KMS-11 (cell line): ENCODE data around the gene UBE2M.

ENCODE experiments used
- H2AFZ ChIP-seq: fragments of 200-600 bp; sonication (generic); 2 replicates; pipeline ENCODE4 v1.6.1; 2016; ENCODE audit warnings: antibody characterized with exemption, mixed run types, low read depth
- H3K27ac ChIP-seq: fragments of 200-600 bp; sonication (generic); 2 replicates; pipeline ENCODE4 v1.6.1; 2016; ENCODE audit warnings: mild to moderate bottlenecking, mixed run types
- H3K27me3 ChIP-seq: fragments of 200-600 bp; sonication (generic); 2 replicates; pipeline ENCODE4 v1.6.1; 2017; ENCODE audit warnings: mild to moderate bottlenecking, low read depth, mixed run types, moderate library complexity; ENCODE audit not compliant: insufficient read depth
- H3K36me3 ChIP-seq: fragments of 200-600 bp; sonication (generic); 2 replicates; pipeline ENCODE4 v1.6.1; 2017; ENCODE audit warnings: mild to moderate bottlenecking, mixed run types; ENCODE audit not compliant: insufficient read depth
- H3K4me1 ChIP-seq: fragments of 200-600 bp; sonication (generic); 2 replicates; pipeline ENCODE4 v1.6.1; 2016; ENCODE audit warnings: mild to moderate bottlenecking, low read depth, mixed run types; ENCODE audit not compliant: poor library complexity, severe bottlenecking
- H3K4me2 ChIP-seq: fragments of 200-600 bp; sonication (generic); 2 replicates; pipeline ENCODE4 v1.7.0; 2016; ENCODE audit warnings: mild to moderate bottlenecking, mixed run types
- H3K4me3 ChIP-seq: fragments of 200-600 bp; sonication (generic); IDR thresholded peaks from 2 replicates; pipeline ENCODE4 v1.6.1; 2017; ENCODE audit warnings: low read depth, low read length, mixed read lengths; ENCODE audit not compliant: insufficient read depth
- H3K79me2 ChIP-seq: fragments of 200-600 bp; sonication (generic); 2 replicates; pipeline ENCODE4 v1.6.1; 2016; ENCODE audit warnings: low read depth, mixed run types; ENCODE audit not compliant: insufficient read depth
- H3K9ac ChIP-seq: fragments of 200-600 bp; sonication (generic); 2 replicates; pipeline ENCODE4 v1.6.1; 2016; ENCODE audit warnings: mild to moderate bottlenecking, mixed run types
- H4K20me1 ChIP-seq: fragments of 200-600 bp; sonication (generic); 2 replicates; pipeline ENCODE4 v1.6.1; 2016; ENCODE audit warnings: mild to moderate bottlenecking, mixed run types; ENCODE audit not compliant: insufficient read depth
- CTCF ChIP-seq: fragments of 200-600 bp; sonication (generic); conservative IDR thresholded peaks from 2 replicates; pipeline ENCODE4 v1.6.1; 2017; ENCODE audit warnings: low read depth, mild to moderate bottlenecking, antibody characterized with exemption, low read length, moderate library complexity, mixed read lengths

UBE2M gene

DNA sequence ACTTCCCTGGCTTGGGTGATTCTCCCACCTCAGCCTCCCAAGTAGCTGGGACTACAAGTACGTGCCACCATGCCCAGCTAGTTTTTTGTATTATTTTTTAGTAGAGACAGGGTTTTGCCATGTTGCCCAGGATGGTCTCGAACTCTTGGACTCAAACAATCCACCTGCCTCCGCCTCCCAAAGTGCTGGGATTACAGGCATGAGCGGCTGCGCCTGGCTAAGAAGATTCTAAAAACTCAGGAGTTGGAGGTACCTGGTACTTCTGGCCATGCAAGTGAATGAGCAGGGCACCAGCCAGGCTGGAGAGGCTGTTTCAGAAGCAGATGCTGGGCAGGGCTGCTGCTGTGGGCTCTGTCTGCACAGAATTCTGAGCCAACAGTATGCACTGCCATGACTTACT lies 8.6 kb upstream of the UBE2M start:
- Histone ChIP-seq H3K27me3 (no peaks in the 10 kb centered on the region), H3K9ac (no peak overlapping the region), H2AFZ (no peak overlapping the region), H4K20me1 (no peaks in the 10 kb centered on the region), H3K36me3 (no peaks in the 10 kb centered on the region), H3K4me1 (peaks cover under 1% of the 10 kb centered on the region), H3K4me3 (no peak overlapping the region), H3K4me2 (no peak overlapping the region), H3K79me2 (no peaks in the 10 kb centered on the region), H3K27ac (no peak overlapping the region)
- TF ChIP-seq CTCF = no peak

- no peak overlapping the region for H3K27ac ChIP-seq
- H3K36me3 ChIP-seq = no peaks in the 10 kb centered on the region
- H3K79me2 ChIP-seq = no peaks in the 10 kb centered on the region
- H3K4me3 ChIP-seq = no peak overlapping the region
- peaks cover 10% of the 10 kb centered on the region for H3K4me1 ChIP-seq
- H3K4me2 ChIP-seq = no peak overlapping the region
- no peak overlapping the region for H2AFZ ChIP-seq
- no peaks in the 10 kb centered on the region for H4K20me1 ChIP-seq
- TF ChIP-seq CTCF = no peak
- H3K9ac ChIP-seq = no peak overlapping the region
- H3K27me3 ChIP-seq = no peaks in the 10 kb centered on the region
Measured at GRCh38 chr19:58563823-58564222, 5.4 kb upstream of the UBE2M start.

GRCh38 chr19:58563034-58563573 lies 4.7 kb upstream of the UBE2M start:
- Histone ChIP-seq H2AFZ (no peak overlapping the region), H3K4me2 (no peak overlapping the region), H3K27ac (no peak overlapping the region), H3K36me3 (no peaks in the 10 kb centered on the region), H3K4me1 (peaks cover 10% of the 10 kb centered on the region), H3K9ac (no peak overlapping the region), H3K27me3 (no peaks in the 10 kb centered on the region), H3K4me3 (no peak overlapping the region), H3K79me2 (no peaks in the 10 kb centered on the region), H4K20me1 (no peaks in the 10 kb centered on the region)
- no peak for TF ChIP-seq CTCF

DNA sequence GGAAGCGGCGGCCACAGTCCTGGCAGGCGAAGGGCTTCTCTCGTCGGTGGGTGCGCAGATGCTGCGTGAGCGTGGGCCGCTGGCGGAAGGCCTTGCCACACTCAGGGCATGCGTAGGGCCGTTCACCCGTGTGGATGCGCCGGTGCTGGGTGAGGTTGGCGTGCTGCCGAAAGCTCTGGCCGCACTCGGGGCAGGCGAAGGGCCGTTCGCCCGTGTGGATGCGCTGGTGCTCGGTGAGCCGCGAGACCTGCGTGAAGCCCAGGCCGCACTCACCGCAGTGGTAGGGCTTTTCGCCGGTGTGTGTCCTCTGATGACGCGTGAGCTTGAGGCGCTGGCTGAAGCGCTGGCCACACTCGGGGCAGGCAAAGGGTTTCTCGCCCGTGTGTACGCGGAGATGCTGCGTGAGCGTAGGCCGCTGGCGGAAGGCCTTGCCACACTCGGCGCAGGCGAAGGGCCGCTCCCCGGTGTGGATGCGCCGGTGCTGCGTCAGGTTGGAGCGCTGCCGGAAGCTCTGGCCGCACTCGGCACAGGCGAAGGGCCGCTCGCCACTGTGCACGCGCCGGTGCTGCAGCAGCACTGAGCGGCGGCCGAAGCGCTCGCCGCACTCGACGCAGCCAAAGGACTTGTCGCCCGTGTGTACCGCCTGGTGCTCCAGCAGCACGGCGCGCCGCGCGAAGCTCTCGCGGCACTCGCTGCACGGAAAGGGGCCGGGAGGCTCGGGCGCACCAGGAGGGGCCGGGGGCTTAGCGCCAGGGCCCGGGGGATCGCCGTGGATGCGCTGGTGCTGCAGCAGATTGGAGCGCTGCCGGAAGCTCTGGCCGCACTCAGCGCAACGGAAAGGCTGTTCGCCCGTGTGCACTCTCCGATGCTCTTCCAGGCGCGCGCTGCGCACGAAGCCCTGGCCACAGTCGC lies 4.0 kb upstream of the UBE2M start:
- Histone ChIP-seq H3K4me3 (no peak overlapping the region), H3K36me3 (no peaks in the 10 kb centered on the region), H3K4me2 (no peak overlapping the region), H3K79me2 (peaks cover 7% of the 10 kb centered on the region), H4K20me1 (no peaks in the 10 kb centered on the region), H3K27me3 (no peaks in the 10 kb centered on the region), H3K9ac (no peak overlapping the region), H3K27ac (no peak overlapping the region), H2AFZ (no peak overlapping the region), H3K4me1 (peaks cover 10% of the 10 kb centered on the region)
- TF ChIP-seq CTCF = no peak
